Activated naive CD8-positive, alpha-beta T cell (primary cell): Measurements from ENCODE around the gene GRAMD1B.
"Not testable (repeated sequence)": the region's sequence is repeated elsewhere in the genome, so short reads cannot be mapped to it uniquely, and the experiment has no call there.

ENCODE experiments used
- H3K27ac Mint-ChIP-seq: one replicate; pipeline ENCODE4 v1.8.0; 2021; ENCODE audit warnings: mixed read lengths
- H3K27me3 Mint-ChIP-seq: one replicate; pipeline ENCODE4 v1.8.0; 2021; ENCODE audit warnings: mixed read lengths
- H3K36me3 Mint-ChIP-seq: one replicate; pipeline ENCODE4 v1.8.0; 2021; ENCODE audit warnings: mixed read lengths
- H3K4me1 Mint-ChIP-seq: one replicate; pipeline ENCODE4 v1.8.0; 2021; ENCODE audit warnings: low read depth, mixed read lengths
- H3K4me3 Mint-ChIP-seq: one replicate; pipeline ENCODE4 v1.8.0; 2021; ENCODE audit warnings: mild to moderate bottlenecking, mixed read lengths
- H3K9me3 Mint-ChIP-seq: one replicate; pipeline ENCODE4 v1.8.0; 2021; ENCODE audit warnings: low read depth, mixed read lengths

The GRAMD1B gene

DNA sequence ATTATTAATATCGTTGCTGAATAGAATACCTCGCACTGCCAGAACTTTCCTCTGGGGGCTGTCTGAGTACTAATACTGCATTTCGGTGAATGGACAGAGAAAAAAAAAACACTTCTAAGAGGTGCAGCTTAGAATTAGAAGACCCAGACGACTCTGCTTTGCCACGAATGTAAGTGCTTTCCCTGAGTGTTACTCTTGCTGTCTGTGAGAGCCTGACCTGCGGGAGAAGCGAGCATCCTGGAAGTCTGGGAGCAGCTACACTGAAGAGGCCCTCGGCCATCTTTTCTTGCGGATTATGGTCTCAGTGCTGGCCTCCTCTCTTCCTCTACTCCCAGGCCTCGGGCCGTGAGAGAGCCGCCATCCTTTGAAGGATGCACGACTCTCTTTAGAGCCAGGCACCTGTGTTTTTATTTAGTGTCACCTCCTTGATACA, 129.5 kb downstream of the GRAMD1B start:
- Mint-ChIP-seq H3K4me3 (peak overlapping the region; percentile 92), H3K36me3 (no peaks in the 10 kb centered on the region), H3K27ac (no peak overlapping the region), H3K27me3 (peaks cover 5% of the 10 kb centered on the region), H3K9me3 (no peaks in the 10 kb centered on the region), H3K4me1 (peaks cover 11% of the 10 kb centered on the region)

DNA sequence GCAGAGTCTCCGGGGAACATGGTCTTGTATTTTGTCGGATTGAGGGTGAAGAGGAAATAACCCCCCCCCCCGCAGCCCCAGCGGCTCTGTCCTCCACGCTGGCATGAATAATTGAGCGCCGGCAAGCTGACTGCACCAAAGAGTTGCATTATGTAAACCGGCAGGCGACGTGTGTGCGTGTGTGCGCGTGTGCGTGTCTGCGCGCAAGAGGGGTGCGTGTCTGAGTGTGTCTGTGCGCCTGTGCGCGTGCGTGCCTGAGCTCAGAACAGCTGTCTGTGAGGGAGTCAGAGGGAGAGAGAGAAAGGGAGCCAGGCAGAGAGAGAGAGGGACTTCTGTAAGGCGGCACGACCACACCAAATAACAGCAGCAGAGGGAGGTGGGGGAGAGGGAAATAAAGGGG, 129.9 kb downstream of the GRAMD1B start:
- no peak overlapping the region for H3K27ac Mint-ChIP-seq
- peaks cover 5% of the 10 kb centered on the region for H3K27me3 Mint-ChIP-seq
- H3K4me1 Mint-ChIP-seq, result peaks cover 11% of the 10 kb centered on the region
- H3K9me3 Mint-ChIP-seq, result no peaks in the 10 kb centered on the region
- no peaks in the 10 kb centered on the region for H3K36me3 Mint-ChIP-seq
- H3K4me3 Mint-ChIP-seq, result peak overlapping the region; percentile 92

DNA sequence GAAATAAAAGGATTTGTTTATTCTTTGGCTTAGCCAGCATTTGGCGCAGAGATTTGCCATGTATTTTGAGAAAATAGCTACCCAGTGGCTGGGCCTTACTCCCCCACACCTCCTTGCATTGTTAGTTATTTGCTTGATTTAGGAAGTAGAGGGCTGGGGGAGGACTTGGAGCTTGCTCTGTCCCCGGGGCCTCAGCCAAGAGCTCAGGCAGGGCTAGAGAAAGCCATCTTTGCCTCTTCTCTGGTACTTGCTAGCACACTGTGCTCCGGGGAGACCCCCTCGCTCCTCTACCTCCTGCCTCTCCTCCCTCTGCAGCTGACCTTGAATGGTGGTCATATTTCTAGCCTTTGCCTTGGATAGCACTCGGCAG, 131.3 kb downstream of the GRAMD1B start:
- H3K36me3 Mint-ChIP-seq, result no peaks in the 10 kb centered on the region
- no peak overlapping the region for H3K27ac Mint-ChIP-seq
- no peak overlapping the region for H3K4me3 Mint-ChIP-seq
- peaks cover 5% of the 10 kb centered on the region for H3K27me3 Mint-ChIP-seq
- peaks cover 11% of the 10 kb centered on the region for H3K4me1 Mint-ChIP-seq
- no peaks in the 10 kb centered on the region for H3K9me3 Mint-ChIP-seq

DNA sequence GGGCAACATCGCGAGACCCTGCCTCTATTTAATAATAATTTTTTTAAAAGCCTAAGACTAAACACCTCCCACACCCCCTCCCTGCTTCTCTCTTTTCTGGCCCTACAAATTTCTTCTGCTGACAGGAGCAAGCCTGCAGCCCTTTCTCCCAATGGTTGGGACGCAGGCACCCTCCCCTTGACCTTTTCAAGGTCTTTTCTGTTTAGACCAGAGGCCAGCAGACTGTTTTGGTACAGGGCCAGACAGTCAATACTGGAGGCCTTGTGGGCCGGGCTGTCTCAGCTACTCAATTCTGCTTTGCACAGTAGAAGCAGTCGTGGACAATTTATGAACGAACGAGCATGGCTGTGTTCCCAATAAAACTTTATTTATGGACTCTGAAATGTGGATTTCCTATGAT, 132.1 kb downstream of the GRAMD1B start:
- no peaks in the 10 kb centered on the region for H3K9me3 Mint-ChIP-seq
- no peaks in the 10 kb centered on the region for H3K36me3 Mint-ChIP-seq
- H3K27ac Mint-ChIP-seq, result no peak overlapping the region
- H3K4me1 Mint-ChIP-seq, result peaks cover 11% of the 10 kb centered on the region
- peaks cover 5% of the 10 kb centered on the region for H3K27me3 Mint-ChIP-seq
- H3K4me3 Mint-ChIP-seq, result no peak overlapping the region

DNA sequence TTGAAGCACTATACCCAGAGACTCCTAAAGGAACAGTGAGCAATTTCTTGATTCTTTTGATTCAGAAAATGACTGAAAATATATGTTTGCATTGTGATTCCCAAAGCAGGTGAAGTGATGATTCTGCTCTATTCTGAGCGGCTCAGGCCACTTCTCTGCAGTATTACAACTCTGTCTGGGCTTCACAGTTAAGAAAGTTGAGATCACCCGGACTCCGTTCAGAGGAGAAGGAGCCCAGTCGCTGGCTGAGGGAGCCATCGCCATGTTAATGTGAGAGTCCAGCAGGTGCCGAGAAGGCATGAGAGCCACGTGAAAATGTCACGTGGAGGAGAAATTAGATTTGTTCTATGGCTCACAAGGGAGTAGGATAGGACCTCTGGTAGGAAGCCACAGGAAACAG, 132.8 kb downstream of the GRAMD1B start:
- H3K27ac Mint-ChIP-seq, result no peak overlapping the region
- no peaks in the 10 kb centered on the region for H3K36me3 Mint-ChIP-seq
- H3K9me3 Mint-ChIP-seq, result no peaks in the 10 kb centered on the region
- no peak overlapping the region for H3K4me3 Mint-ChIP-seq
- peaks cover 11% of the 10 kb centered on the region for H3K4me1 Mint-ChIP-seq
- peaks cover 5% of the 10 kb centered on the region for H3K27me3 Mint-ChIP-seq

DNA sequence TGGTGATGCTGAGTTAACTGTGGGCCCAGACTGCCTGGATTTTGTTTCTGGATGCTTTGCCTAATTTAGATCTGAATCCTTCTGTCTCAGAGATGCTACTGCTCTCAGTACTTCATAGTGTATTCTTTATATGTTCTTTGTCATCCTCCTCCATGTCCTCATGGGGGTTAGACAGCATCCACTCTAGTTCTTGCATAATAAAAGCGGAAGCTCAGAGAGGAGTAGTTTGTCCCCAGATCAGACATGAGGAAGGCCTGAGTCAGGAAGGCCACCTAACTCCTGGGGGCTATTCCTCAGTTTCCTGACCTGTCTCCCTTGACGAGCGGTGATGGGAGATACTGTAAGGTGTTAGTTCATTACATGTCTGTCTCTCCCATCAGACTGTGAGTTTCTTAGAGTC, 134.2 kb downstream of the GRAMD1B start:
- Mint-ChIP-seq H3K27ac (no peak overlapping the region), H3K36me3 (no peaks in the 10 kb centered on the region), H3K4me3 (no peak overlapping the region), H3K9me3 (no peaks in the 10 kb centered on the region), H3K4me1 (peaks cover 11% of the 10 kb centered on the region), H3K27me3 (peaks cover 5% of the 10 kb centered on the region)

DNA sequence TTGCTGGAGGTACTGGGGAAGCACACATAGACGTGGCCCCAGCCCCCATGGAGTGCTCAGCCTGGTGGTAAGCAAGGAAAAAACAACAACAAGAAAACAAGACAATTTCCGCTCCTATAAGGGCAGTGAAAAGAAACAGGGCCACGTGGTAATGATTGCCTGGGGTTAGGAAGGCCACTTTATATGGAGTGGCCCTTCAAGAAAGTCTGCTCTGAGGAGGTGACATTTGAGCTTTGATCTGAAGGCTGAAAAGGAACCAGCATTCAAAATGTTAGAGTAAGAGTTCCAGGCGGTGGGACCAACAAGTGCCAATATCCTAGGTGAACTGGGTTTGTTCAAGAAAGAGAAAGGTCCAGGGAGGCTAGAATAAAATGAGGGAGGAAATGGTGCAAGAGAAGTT, 136.8 kb downstream of the GRAMD1B start:
- H3K4me1 Mint-ChIP-seq, result no peaks in the 10 kb centered on the region
- no peaks in the 10 kb centered on the region for H3K9me3 Mint-ChIP-seq
- H3K4me3 Mint-ChIP-seq, result no peak overlapping the region
- H3K27me3 Mint-ChIP-seq, result no peaks in the 10 kb centered on the region
- H3K36me3 Mint-ChIP-seq, result no peaks in the 10 kb centered on the region
- H3K27ac Mint-ChIP-seq, result no peak overlapping the region

DNA sequence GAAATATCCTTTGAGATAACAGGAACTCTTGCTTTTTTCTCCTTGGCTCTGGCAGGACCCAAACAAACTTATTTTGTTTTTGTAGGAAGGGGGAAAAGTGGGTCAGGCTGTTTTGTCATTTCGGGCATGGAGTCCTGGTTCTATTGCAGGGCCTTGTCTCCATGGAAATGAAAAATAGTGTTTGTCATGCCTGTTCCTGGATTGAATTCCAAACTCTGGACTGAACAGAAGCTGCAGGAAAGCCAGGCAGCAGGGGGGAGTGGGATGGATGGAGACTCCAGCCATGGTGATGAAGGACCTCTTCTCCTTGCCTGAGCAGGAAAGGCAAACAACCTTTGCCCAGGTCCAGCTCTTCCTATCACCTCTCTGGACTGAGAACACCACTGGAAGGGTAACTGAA, 137.4 kb downstream of the GRAMD1B start:
- H3K36me3 Mint-ChIP-seq, result no peaks in the 10 kb centered on the region
- H3K27me3 Mint-ChIP-seq, result no peaks in the 10 kb centered on the region
- H3K9me3 Mint-ChIP-seq, result no peaks in the 10 kb centered on the region
- no peak overlapping the region for H3K4me3 Mint-ChIP-seq
- H3K27ac Mint-ChIP-seq, result no peak overlapping the region
- H3K4me1 Mint-ChIP-seq, result no peaks in the 10 kb centered on the region

DNA sequence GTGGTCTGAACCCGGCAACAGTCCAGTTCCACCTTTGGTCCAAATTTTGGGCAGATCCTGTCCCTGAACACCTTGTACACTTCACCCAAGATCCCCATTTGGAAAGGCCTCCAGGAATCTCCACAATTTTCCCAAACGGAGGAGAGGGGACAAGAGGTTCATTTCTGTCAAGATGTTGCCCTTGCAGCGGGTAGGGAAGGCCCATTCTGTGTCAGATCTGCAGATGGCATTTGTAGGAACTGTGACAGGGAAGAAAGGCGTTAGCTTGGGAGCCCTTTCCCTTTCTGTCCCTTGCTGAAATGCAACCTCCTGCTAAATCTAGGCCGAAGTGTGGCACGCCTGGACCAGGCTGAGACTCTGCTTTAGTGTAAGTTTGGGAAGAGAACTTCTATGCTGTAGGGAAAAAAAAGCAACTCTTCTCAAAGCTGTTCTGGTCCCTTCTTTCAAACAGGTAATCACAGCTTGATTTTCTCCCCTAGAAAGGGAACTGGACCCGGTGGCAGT, 138.3 kb downstream of the GRAMD1B start:
- Mint-ChIP-seq H3K27me3 (no peaks in the 10 kb centered on the region), H3K27ac (no peak overlapping the region), H3K9me3 (no peaks in the 10 kb centered on the region), H3K4me1 (no peaks in the 10 kb centered on the region), H3K4me3 (no peak overlapping the region), H3K36me3 (no peaks in the 10 kb centered on the region)

DNA sequence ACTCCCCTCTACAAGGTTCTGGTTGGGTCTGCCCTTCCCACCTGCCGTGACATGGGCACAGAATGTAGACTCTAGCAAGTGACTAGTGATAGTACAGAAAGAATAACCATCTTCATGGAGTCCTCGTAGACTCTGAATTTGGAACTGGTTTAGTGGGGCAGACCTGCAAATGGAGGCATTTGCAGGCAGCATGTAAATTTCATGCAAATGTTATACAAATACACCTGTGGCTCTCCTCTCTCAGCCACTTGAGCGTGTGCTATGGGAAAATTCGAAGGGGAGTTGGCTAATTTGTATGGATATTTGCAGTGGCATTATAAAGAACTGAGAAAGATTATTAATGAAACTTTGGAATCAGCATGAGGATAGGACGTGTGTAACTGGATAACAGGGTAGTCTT, 139.3 kb downstream of the GRAMD1B start:
- Mint-ChIP-seq H3K9me3 (no peaks in the 10 kb centered on the region), H3K4me1 (no peaks in the 10 kb centered on the region), H3K27me3 (no peaks in the 10 kb centered on the region), H3K4me3 (no peak overlapping the region), H3K36me3 (no peaks in the 10 kb centered on the region), H3K27ac (no peak overlapping the region)

DNA sequence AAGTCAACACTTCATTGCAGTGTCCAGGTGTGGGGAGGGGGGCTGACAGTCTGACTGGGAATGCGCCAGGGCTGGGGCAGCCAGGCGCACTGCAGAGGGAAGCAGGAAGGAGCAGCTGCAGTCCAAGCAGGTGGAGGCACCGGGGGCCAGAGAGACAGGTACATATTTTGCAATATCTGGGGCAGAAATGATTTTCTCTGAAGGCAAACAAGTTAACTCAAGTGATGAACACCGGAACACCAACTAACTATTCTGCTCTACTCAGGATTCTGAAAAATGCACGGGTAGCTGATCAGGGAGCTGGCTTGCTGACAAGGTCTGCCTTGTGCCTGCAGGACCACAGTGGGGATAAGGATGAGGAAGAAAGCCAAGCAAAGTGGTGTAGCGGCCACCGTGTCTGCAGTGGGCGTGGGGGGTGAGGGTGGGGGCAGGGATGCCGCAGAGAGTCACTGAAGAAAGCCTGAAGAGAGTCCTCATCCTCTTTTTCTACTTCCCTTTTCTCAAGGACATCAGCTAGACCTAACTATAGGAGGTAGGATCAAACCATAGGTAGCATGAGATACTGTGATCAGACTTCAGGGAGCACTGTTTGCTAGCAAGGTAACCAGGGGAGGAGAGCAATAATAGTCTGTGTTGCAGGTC, 141.0 kb downstream of the GRAMD1B start:
- H3K4me3 Mint-ChIP-seq, result no peak overlapping the region
- no peaks in the 10 kb centered on the region for H3K4me1 Mint-ChIP-seq
- no peaks in the 10 kb centered on the region for H3K27me3 Mint-ChIP-seq
- no peaks in the 10 kb centered on the region for H3K9me3 Mint-ChIP-seq
- no peak overlapping the region for H3K27ac Mint-ChIP-seq
- H3K36me3 Mint-ChIP-seq, result no peaks in the 10 kb centered on the region

DNA sequence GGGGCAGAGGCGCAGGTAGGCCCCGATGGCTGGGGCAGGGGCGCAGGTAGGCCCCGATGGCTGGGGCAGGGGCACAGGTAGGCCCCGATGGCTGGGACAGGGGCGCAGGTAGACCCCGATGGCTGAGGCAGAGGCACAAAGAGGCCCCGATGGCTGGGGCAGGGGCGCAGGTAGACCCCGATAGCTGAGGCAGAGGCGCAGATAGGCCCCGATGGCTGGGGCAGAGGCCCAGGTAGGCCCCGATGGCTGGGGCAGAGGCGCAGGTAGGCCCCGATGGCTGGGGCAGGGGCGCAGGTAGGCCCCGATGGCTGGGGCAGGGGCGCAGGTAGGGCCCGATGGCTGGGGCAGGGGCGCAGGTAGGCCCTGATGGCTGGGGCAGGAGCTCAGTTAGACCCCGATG, 142.7 kb downstream of the GRAMD1B start:
- not testable (repeated sequence) for H3K27ac Mint-ChIP-seq, H3K9me3 Mint-ChIP-seq, H3K27me3 Mint-ChIP-seq, H3K4me3 Mint-ChIP-seq, H3K36me3 Mint-ChIP-seq
- H3K4me1 Mint-ChIP-seq, result peaks cover 10% of the 10 kb centered on the region

DNA sequence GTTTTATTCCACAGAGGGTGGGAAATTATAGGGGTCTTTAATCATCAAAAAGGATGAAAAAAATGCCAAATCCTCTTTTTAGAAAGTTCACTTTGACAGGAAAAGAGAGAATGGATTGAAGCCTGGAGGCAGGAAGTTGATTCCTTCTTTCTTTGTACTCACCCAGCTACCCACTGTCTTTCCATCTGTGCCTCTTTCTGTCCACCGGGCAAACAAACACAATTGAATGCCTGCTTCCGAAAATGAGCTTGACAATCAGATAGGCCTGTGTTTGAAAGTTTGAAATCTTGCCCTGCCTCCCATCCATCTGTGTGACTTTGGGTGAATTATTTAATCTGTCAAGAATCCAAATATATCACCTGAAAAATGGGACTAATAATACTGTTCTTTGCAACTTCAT, 143.2 kb downstream of the GRAMD1B start:
- H3K4me1 Mint-ChIP-seq, result peaks cover 10% of the 10 kb centered on the region
- H3K36me3 Mint-ChIP-seq, result no peaks in the 10 kb centered on the region
- H3K27me3 Mint-ChIP-seq, result peaks cover 3% of the 10 kb centered on the region
- H3K9me3 Mint-ChIP-seq, result no peaks in the 10 kb centered on the region
- no peak overlapping the region for H3K27ac Mint-ChIP-seq
- no peak overlapping the region for H3K4me3 Mint-ChIP-seq

DNA sequence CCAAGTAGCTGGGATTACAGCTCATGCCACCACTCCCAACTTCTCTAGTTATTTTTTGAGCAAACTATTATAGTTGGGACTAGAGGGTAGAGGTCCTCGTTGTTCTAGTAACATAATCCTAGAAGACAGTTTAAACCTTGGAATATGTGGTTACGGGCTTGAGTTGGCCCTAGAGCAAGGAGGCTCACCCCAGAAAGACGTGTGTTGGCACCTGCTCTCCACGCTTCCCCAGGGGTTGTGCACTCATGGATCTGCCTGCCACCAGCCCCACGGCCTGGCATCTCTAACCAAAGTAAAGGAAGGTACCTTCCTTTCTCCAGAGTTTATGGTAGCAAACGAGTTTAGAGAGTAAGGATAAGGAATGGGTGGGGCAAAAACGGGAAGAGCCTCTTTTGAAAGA, 145.4 kb downstream of the GRAMD1B start:
- Mint-ChIP-seq H3K27me3 (peaks cover 3% of the 10 kb centered on the region), H3K27ac (no peak overlapping the region), H3K4me1 (peaks cover 10% of the 10 kb centered on the region), H3K4me3 (no peak overlapping the region), H3K36me3 (no peaks in the 10 kb centered on the region), H3K9me3 (no peaks in the 10 kb centered on the region)

DNA sequence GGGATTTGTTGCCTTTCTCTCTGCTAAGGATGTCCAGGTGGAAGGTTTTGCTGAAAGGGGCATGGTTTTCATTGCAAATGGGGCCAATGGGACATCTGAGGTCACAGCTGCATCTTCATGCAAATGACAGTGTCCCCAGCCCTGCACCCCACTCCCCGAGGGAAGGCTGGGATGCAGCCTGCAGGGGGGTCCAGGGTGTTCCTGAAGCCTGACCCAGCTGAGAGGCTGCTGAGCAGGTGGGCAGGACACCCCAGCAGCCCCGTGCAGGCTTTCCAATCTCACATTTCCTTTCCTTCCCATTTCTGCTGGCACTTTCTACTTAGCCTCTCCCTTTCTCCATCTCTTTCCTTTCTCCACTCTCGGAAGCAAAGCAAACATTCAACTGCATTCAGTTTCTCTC, 146.0 kb downstream of the GRAMD1B start:
- H3K27ac Mint-ChIP-seq, result no peak overlapping the region
- no peaks in the 10 kb centered on the region for H3K9me3 Mint-ChIP-seq

DNA sequence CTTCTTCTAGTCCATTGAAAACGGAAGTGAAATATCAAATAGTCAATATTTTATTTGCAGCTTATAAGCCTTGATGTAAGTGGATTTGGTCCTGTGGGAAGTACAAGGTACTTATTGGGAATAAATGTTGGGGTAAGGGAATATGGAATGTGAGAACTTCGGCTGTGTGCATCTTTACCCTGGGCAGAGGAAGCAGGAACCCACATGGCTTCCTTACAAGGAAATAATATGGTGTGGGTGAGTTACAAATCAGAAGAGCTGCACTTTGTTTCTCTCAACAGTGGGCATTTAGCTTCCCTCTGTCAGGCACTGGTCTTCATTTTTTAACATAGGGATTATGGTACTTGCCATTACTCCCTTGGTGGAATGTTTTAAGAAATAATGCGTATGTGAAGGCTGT, 146.4 kb downstream of the GRAMD1B start:
- Mint-ChIP-seq H3K36me3 (no peaks in the 10 kb centered on the region), H3K4me3 (peak overlapping the region; percentile 21), H3K4me1 (peaks cover 15% of the 10 kb centered on the region), H3K27ac (no peak overlapping the region), H3K9me3 (no peaks in the 10 kb centered on the region), H3K27me3 (peaks cover 3% of the 10 kb centered on the region)

More for the DNA sequence above, 146.0 kb downstream of the GRAMD1B start:
- Mint-ChIP-seq H3K4me3 (no peak overlapping the region), H3K4me1 (peaks cover 15% of the 10 kb centered on the region), H3K27me3 (peaks cover 3% of the 10 kb centered on the region), H3K36me3 (no peaks in the 10 kb centered on the region)
